Liver (tissue), 9 donors: Measurements from ENCODE around the gene CRYBG2. TPM values are rescaled to one million over a fixed set of nuclear protein-coding genes. Genes with fewer than 3 reads are reported as not detected.

Experiments used
- DNase-seq: peaks from one replicate; pipeline ENCODE4 v3.0.0-alpha.2; 2017; ENCODE audit warnings: low spot score
- H3K27ac ChIP-seq, 2 donors: one replicate each; pipeline ENCODE4 v1.7.0; 2013; ENCODE audit warnings: inconsistent platforms in 2 of 2, low read length in 2 of 2, control low read depth in 1 of 2, low read depth in 1 of 2, mild to moderate bottlenecking in 1 of 2
- H3K27me3 ChIP-seq, 4 donors: one replicate each; pipeline versions ENCODE4 v1.6.1 to v1.7.0; 2013; ENCODE audit warnings: low read length in 3 of 4, inconsistent platforms in 1 of 4, mild to moderate bottlenecking in 1 of 4, moderate library complexity in 1 of 4; ENCODE audit not compliant: control insufficient read depth in 4 of 4, insufficient read depth in 4 of 4
- H3K36me3 ChIP-seq, 4 donors: one replicate each; pipeline versions ENCODE4 v1.6.1 to v1.7.0; 2013; ENCODE audit warnings: low read length in 3 of 4, mild to moderate bottlenecking in 3 of 4, low read depth in 1 of 4, moderate library complexity in 1 of 4; ENCODE audit not compliant: control insufficient read depth in 4 of 4, insufficient read depth in 3 of 4
- H3K4me1 ChIP-seq, 4 donors: one replicate each; pipeline versions ENCODE4 v1.6.1 to v1.7.0; 2013; ENCODE audit warnings: low read length in 3 of 4, mild to moderate bottlenecking in 3 of 4, moderate library complexity in 1 of 4; ENCODE audit not compliant: control insufficient read depth in 4 of 4, insufficient read depth in 4 of 4
- H3K4me3 ChIP-seq, 3 donors: one replicate each; pipeline versions ENCODE4 v1.6.1 to v1.7.0; 2013; ENCODE audit warnings: low read length in 3 of 3, control low read depth in 1 of 3, low read depth in 1 of 3, mild to moderate bottlenecking in 1 of 3
- H3K9ac ChIP-seq, 2 donors: one replicate each; pipeline ENCODE4 v1.7.0; 2013; ENCODE audit warnings: low read length in 2 of 2, mild to moderate bottlenecking in 2 of 2, moderate library complexity in 2 of 2, control low read depth in 1 of 2, low read depth in 1 of 2
- H3K9me3 ChIP-seq, 4 donors: one replicate each; pipeline versions ENCODE4 v1.6.1 to v1.7.0; 2013; ENCODE audit warnings: low read length in 3 of 4; ENCODE audit not compliant: control insufficient read depth in 4 of 4
- EGR1 ChIP-seq, 2 donors: IDR thresholded peaks; 2 replicates each; pipeline ENCODE4 v1.6.1; 2016 to 2018; ENCODE audit warnings: antibody characterized with exemption in 2 of 2, low read depth in 2 of 2
- FOXA1 ChIP-seq: IDR thresholded peaks from 2 replicates; pipeline ENCODE4 v1.6.1; 2016; ENCODE audit warnings: antibody characterized with exemption
- FOXA2 ChIP-seq: IDR thresholded peaks from 2 replicates; pipeline ENCODE4 v1.6.1; 2016; ENCODE audit warnings: antibody characterized with exemption
- HNF4A ChIP-seq, 2 donors: conservative IDR thresholded peaks; 2 replicates each; pipeline ENCODE4 v1.6.1; 2016; ENCODE audit warnings: antibody characterized with exemption in 2 of 2, mild to moderate bottlenecking in 2 of 2
- HNF4G ChIP-seq: IDR thresholded peaks from 2 replicates; pipeline ENCODE4 v1.6.1; 2016; ENCODE audit warnings: antibody characterized with exemption
- JUND ChIP-seq, 2 donors: IDR thresholded peaks; 2 replicates each; pipeline ENCODE4 v1.6.1; 2016; ENCODE audit warnings: antibody characterized with exemption in 2 of 2
- MAX ChIP-seq: IDR thresholded peaks from 2 replicates; pipeline ENCODE4 v1.6.1; 2016; ENCODE audit warnings: antibody characterized with exemption
- NR2F2 ChIP-seq: IDR thresholded peaks from 2 replicates; pipeline ENCODE4 v1.6.1; 2016; ENCODE audit warnings: antibody characterized with exemption
- REST ChIP-seq: IDR thresholded peaks from 2 replicates; pipeline ENCODE4 v1.6.1; 2016; ENCODE audit warnings: antibody characterized with exemption, mild to moderate bottlenecking
- RXRA ChIP-seq, 2 donors: IDR thresholded peaks; 2 replicates each; pipeline ENCODE4 v1.6.1; 2017 to 2018; ENCODE audit warnings: antibody characterized with exemption in 2 of 2, mild to moderate bottlenecking in 1 of 2
- SP1 ChIP-seq: IDR thresholded peaks from 2 replicates; pipeline ENCODE4 v1.6.1; 2018; ENCODE audit warnings: antibody characterized with exemption, mild to moderate bottlenecking
- TAF1 ChIP-seq: conservative IDR thresholded peaks from 2 replicates; pipeline ENCODE4 v1.6.1; 2016; ENCODE audit warnings: antibody characterized with exemption, mild to moderate bottlenecking
- YY1 ChIP-seq: IDR thresholded peaks from 2 replicates; pipeline ENCODE4 v1.6.1; 2016; ENCODE audit warnings: antibody characterized with exemption, mild to moderate bottlenecking
- WGBS: extraction: QIAGEN DNeasy Blood & Tissue Kit; methylation state at CpG from one replicate; pipeline ENCODE4 v1.1.7; 2013; 5-methylcytosine and 5-hydroxymethylcytosine counted together
- polyA plus RNA-seq, 2 donors: library from polyadenylated mRNA; stranded (reverse) in 1 of 2; unstranded in 1 of 2; fragments of 200-250 nt in 1 of 2; fragments of >200 nt in 1 of 2; fragmentation: Nextera tagmentation in 1 of 2; extraction: Ambion mirVana in 1 of 2; gene quantifications; one replicate each; pipeline versions ENCODE4 v1.2.1 to v1.2.3, GENCODE V29; 2013 to 2015
- total RNA-seq, 2 donors: library from RNA; depleted of rRNA; stranded (reverse); fragments of >200 nt; gene quantifications; one replicate each; pipeline ENCODE4 v1.2.3, GENCODE V29; 2014
- donor health status: healthy.
- donor health status: healthy.
- donor health status: healthy.
- donor health status: healthy.
- donor health status: healthy.

Gene CRYBG2
- total and polyA plus RNA-seq, 4 donors = under 0.01 to 0.12 (median under 0.01) TPM; not detected in 1

DNA sequence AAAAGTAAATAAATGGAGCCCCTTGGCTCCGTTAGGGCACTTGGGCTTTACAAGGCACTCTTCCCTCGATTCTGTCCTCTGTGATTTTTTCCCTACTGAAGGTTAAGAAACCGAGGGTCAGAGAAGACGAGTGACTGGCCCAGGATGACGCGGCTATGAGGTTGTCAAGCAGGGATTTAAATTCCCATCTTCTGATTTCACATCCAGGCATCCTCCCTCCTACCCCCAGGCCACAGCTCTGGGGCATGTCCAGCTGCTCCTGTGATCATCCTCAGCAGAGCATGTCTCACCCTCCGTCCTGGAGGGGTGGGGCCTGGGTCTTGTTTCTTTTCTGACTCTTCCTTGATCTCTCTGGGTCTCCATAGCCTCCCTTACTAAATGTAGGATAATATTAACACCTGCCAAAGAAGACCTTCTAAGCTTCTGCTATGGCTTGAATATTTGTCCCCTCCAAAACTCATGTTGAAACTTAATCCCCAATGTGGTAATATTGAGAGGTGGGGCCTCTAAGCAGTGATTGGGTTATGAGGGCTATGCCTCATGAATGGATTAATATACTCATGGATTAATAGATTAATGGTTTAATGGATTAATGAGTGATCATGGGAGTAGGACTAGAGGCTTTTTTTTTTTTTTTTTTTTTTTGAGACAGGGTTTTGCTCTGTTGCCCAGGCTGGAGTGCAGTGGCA, 4.6 kb downstream of the CRYBG2 start (continued):
- no peak for TF ChIP-seq MAX

GRCh38 chr1:26346274-26347033, 7.5 kb downstream of the CRYBG2 start:
- H3K27ac ChIP-seq = no peak overlapping the region
- DNase-seq = no peak
- WGBS = 79% methylated on average over 10 of the region's 10 CpGs
- no peak for TF ChIP-seq JUND (IDR thresholded peaks at IDR 0.05)
- no peak for TF ChIP-seq EGR1 (IDR thresholded peaks at IDR 0.05; ENCODE audit: low read depth in 2 of 2)
- TF ChIP-seq YY1 = no peak
- TF ChIP-seq TAF1 = no peak
- no peak for TF ChIP-seq HNF4A (conservative IDR thresholded peaks at IDR 0.05)
- TF ChIP-seq NR2F2 = no peak
- TF ChIP-seq RXRA (IDR thresholded peaks at IDR 0.05) = no peak
- no peak for TF ChIP-seq FOXA1
- TF ChIP-seq FOXA2 = no peak
- no peak for TF ChIP-seq REST
- H3K9ac ChIP-seq = no peak overlapping the region
- no peak overlapping the region for H3K4me3 ChIP-seq
- no peaks in the 10 kb centered on the region for H3K36me3 ChIP-seq
- no peaks in the 10 kb centered on the region for H3K4me1 ChIP-seq
- no peaks in the 10 kb centered on the region for H3K9me3 ChIP-seq
- no peaks in the 10 kb centered on the region for H3K27me3 ChIP-seq

GRCh38 chr1:26345718-26346117, 8.2 kb downstream of the CRYBG2 start:
- Histone ChIP-seq H3K9ac (no peak overlapping the region), H3K36me3 (no peaks in the 10 kb centered on the region), H3K27me3 (no peaks in the 10 kb centered on the region), H3K4me1 (no peaks in the 10 kb centered on the region), H3K27ac (no peak overlapping the region), H3K9me3 (no peaks in the 10 kb centered on the region), H3K4me3 (no peak overlapping the region)
- no peak for TF ChIP-seq EGR1 (IDR thresholded peaks at IDR 0.05; ENCODE audit: low read depth in 2 of 2)
- TF ChIP-seq YY1 = no peak
- no peak for TF ChIP-seq HNF4G
- no peak for TF ChIP-seq REST
- TF ChIP-seq SP1 = no peak
- TF ChIP-seq NR2F2 = no peak
- no peak for TF ChIP-seq MAX
- TF ChIP-seq RXRA (IDR thresholded peaks at IDR 0.05) = no peak
- no peak for DNase-seq
- WGBS = 89% methylated on average over 15 of the region's 15 CpGs
